HEK293 (cell line): Measurements from ENCODE around the gene NUDT5.

ENCODE experiments used
- CTCF ChIA-PET: fragments of 350-600 bp; formaldehyde crosslinking; extraction: SDS; loops from one replicate; lab custom pipeline; 2021; ENCODE audit warnings: antibody characterized with exemption; lab: Yijun Ruan, JAX
- POLR2A ChIA-PET: fragments of 300-600 bp; formaldehyde crosslinking; extraction: SDS; loops from one replicate; lab custom pipeline; 2020; ENCODE audit warnings: antibody characterized with exemption, inconsistent platforms; lab: Yijun Ruan, JAX
- H3K27ac ChIP-seq: fragments of 200-500 bp; sonication (Bioruptor generic); 2 replicates; pipeline ENCODE4 v1.5.1; 2014; ENCODE audit warnings: low read depth, low read length, control low read depth, inconsistent platforms; ENCODE audit errors: extremely low read depth
- H3K36me3 ChIP-seq, 2 experiments: fragments of 200-500 bp in 1 of 2; sonication (Bioruptor generic) in 1 of 2; 1 replicate in 1 of 2; 2 replicates in 1 of 2; pipeline ENCODE4 v1.5.1; 2014 to 2017; ENCODE audit warnings: inconsistent platforms in 2 of 2, low read length in 2 of 2; ENCODE audit not compliant: control insufficient read depth in 2 of 2, insufficient read depth in 1 of 2
- H3K4me1 ChIP-seq: fragments of 200-500 bp; sonication (Bioruptor generic); 2 replicates; pipeline ENCODE4 v1.5.1; 2014; ENCODE audit warnings: mild to moderate bottlenecking, low read length, inconsistent platforms; ENCODE audit not compliant: control insufficient read depth, insufficient read depth
- H3K4me3 ChIP-seq: 2 replicates; pipeline ENCODE4 v1.5.1; 2011; ENCODE audit warnings: low read depth, mild to moderate bottlenecking, control low read depth, low read length, moderate library complexity
- H3K9me3 ChIP-seq: fragments of 200-500 bp; sonication (Bioruptor generic); 2 replicates; pipeline ENCODE4 v1.5.1; 2014; ENCODE audit warnings: low read depth, low read length, inconsistent platforms; ENCODE audit not compliant: control insufficient read depth, insufficient read depth
- AEBP2 ChIP-seq: fragments of 450-650 bp; formaldehyde crosslinking; IDR thresholded peaks from 2 replicates; pipeline ENCODE4 v1.5.1; 2016; ENCODE audit warnings: missing biosample characterization, missing genetic modification characterization, borderline replicate concordance
- ATF2 ChIP-seq: fragments of 450-650 bp; formaldehyde crosslinking; IDR thresholded peaks from 2 replicates; pipeline ENCODE4 v1.5.1; 2016; ENCODE audit warnings: missing biosample characterization, missing genetic modification characterization, low read depth
- FEZF1 ChIP-seq: fragments of 450-650 bp; formaldehyde crosslinking; IDR thresholded peaks from 2 replicates; pipeline ENCODE4 v1.5.1; 2016; ENCODE audit warnings: missing biosample characterization, missing genetic modification characterization
- HOXC10 ChIP-seq: sonication (generic); formaldehyde crosslinking; IDR thresholded peaks from 2 replicates; pipeline ENCODE4 v1.8.1; 2023; ENCODE audit warnings: mild to moderate bottlenecking, missing genetic modification reagents
- HOXD13 ChIP-seq: sonication (generic); formaldehyde crosslinking; IDR thresholded peaks from 2 replicates; pipeline ENCODE4 v1.8.0; 2022; ENCODE audit warnings: missing genetic modification reagents, borderline replicate concordance
- MEIS1 ChIP-seq: sonication (generic); formaldehyde crosslinking; IDR thresholded peaks from 2 replicates; pipeline ENCODE4 v1.8.1; 2022; ENCODE audit warnings: missing genetic modification reagents, mild to moderate bottlenecking, borderline replicate concordance
- OSR2 ChIP-seq: fragments of 450-650 bp; formaldehyde crosslinking; IDR thresholded peaks from 2 replicates; pipeline ENCODE4 v1.5.1; 2016; ENCODE audit warnings: missing biosample characterization, missing genetic modification characterization
- PRDM1 ChIP-seq: fragments of 450-650 bp; formaldehyde crosslinking; IDR thresholded peaks from 2 replicates; pipeline ENCODE4; 2016; ENCODE audit warnings: missing biosample characterization, missing genetic modification characterization
- SALL2 ChIP-seq: fragments of 450-650 bp; formaldehyde crosslinking; IDR thresholded peaks from 2 replicates; pipeline ENCODE4 v1.5.0; 2017; ENCODE audit warnings: missing biosample characterization, mild to moderate bottlenecking, missing genetic modification characterization, borderline replicate concordance
- SP7 ChIP-seq: fragments of 450-650 bp; formaldehyde crosslinking; IDR thresholded peaks from 2 replicates; pipeline ENCODE4 v1.5.1; 2016; ENCODE audit warnings: missing biosample characterization, missing genetic modification characterization
- TCF7L2 ChIP-seq: IDR thresholded peaks from 2 replicates; pipeline ENCODE4 v1.6.1; 2011; ENCODE audit warnings: low read depth, mild to moderate bottlenecking, inconsistent platforms, low read length, moderate library complexity, borderline replicate concordance
- ZBTB21 ChIP-seq: fragments of 450-650 bp; formaldehyde crosslinking; IDR thresholded peaks from 2 replicates; pipeline ENCODE4 v1.5.1; 2017; ENCODE audit warnings: missing biosample characterization, missing genetic modification characterization
- ZBTB44 ChIP-seq: fragments of 450-650 bp; IDR thresholded peaks from 2 replicates; pipeline ENCODE4 v1.5.1; 2018; ENCODE audit warnings: missing biosample characterization, mild to moderate bottlenecking, missing genetic modification characterization
- ZBTB7A ChIP-seq: fragments of 450-650 bp; formaldehyde crosslinking; IDR thresholded peaks from 2 replicates; pipeline ENCODE4 v1.5.1; 2016; ENCODE audit warnings: low read depth, missing biosample characterization, missing genetic modification characterization
- ZFP69B ChIP-seq: fragments of 450-650 bp; formaldehyde crosslinking; IDR thresholded peaks from 2 replicates; pipeline ENCODE4 v1.5.1; 2016; ENCODE audit warnings: missing biosample characterization, missing genetic modification characterization
- ZNF24 ChIP-seq: fragments of 450-650 bp; formaldehyde crosslinking; IDR thresholded peaks from 2 replicates; pipeline ENCODE4 v1.5.1; 2016; ENCODE audit warnings: missing biosample characterization, missing genetic modification characterization
- ZNF26 ChIP-seq: fragments of 450-650 bp; formaldehyde crosslinking; IDR thresholded peaks from 2 replicates; pipeline ENCODE4 v1.5.1; 2016; ENCODE audit warnings: missing biosample characterization, missing genetic modification characterization
- ZNF280C ChIP-seq: fragments of 450-650 bp; formaldehyde crosslinking; IDR thresholded peaks from 2 replicates; pipeline ENCODE4 v1.5.1; 2016; ENCODE audit warnings: missing biosample characterization, missing genetic modification characterization
- ZNF354C ChIP-seq: fragments of 450-650 bp; formaldehyde crosslinking; IDR thresholded peaks from 2 replicates; pipeline ENCODE4 v1.5.1; 2016; ENCODE audit warnings: missing biosample characterization, missing genetic modification characterization, low read depth, borderline replicate concordance
- ZNF366 ChIP-seq: fragments of 450-650 bp; formaldehyde crosslinking; conservative IDR thresholded peaks from 2 replicates; pipeline ENCODE4 v1.5.1; 2016; ENCODE audit warnings: missing biosample characterization, missing genetic modification characterization
- ZNF549 ChIP-seq: fragments of 450-650 bp; IDR thresholded peaks from 2 replicates; pipeline ENCODE4 v1.5.1; 2018; ENCODE audit warnings: missing biosample characterization, missing genetic modification characterization, mild to moderate bottlenecking, inconsistent platforms, moderate library complexity
- ZNF560 ChIP-seq: fragments of 450-650 bp; formaldehyde crosslinking; IDR thresholded peaks from 2 replicates; pipeline ENCODE4 v1.5.1; 2017; ENCODE audit warnings: missing biosample characterization, missing genetic modification characterization, borderline replicate concordance
- ZNF561 ChIP-seq: fragments of 450-650 bp; IDR thresholded peaks from 2 replicates; pipeline ENCODE4 v1.5.1; 2018; ENCODE audit warnings: missing biosample characterization, missing genetic modification characterization, borderline replicate concordance
- ZNF600 ChIP-seq: fragments of 450-650 bp; formaldehyde crosslinking; IDR thresholded peaks from 2 replicates; pipeline ENCODE4 v1.5.1; 2016; ENCODE audit warnings: missing biosample characterization, missing genetic modification characterization
- ZNF660 ChIP-seq: fragments of 450-650 bp; IDR thresholded peaks from 2 replicates; pipeline ENCODE4 v1.5.1; 2018; ENCODE audit warnings: missing biosample characterization, mild to moderate bottlenecking, missing genetic modification characterization
- ZNF677 ChIP-seq: fragments of 450-650 bp; IDR thresholded peaks from 2 replicates; pipeline ENCODE4 v1.5.0; 2018; ENCODE audit warnings: missing biosample characterization, mild to moderate bottlenecking, missing genetic modification characterization, moderate library complexity
- ZNF776 ChIP-seq: fragments of 450-650 bp; formaldehyde crosslinking; IDR thresholded peaks from 2 replicates; pipeline ENCODE4 v1.5.0; 2017; ENCODE audit warnings: missing biosample characterization, missing genetic modification characterization, borderline replicate concordance
- ZNF837 ChIP-seq: fragments of 450-650 bp; formaldehyde crosslinking; IDR thresholded peaks from 2 replicates; pipeline ENCODE4 v1.5.1; 2016; ENCODE audit warnings: missing biosample characterization, missing genetic modification characterization
- ZNF843 ChIP-seq: fragments of 450-650 bp; formaldehyde crosslinking; IDR thresholded peaks from 2 replicates; pipeline ENCODE4 v1.5.1; 2016; ENCODE audit warnings: missing biosample characterization, missing genetic modification characterization

Gene NUDT5

GRCh38 chr10:12194752-12195271 lies 879 bp downstream of the NUDT5 start (continued):
- no peak for TF ChIP-seq HOXC10
- no peak for TF ChIP-seq ZNF776 (tag by site-specific recombination)
- TF ChIP-seq ZNF837 (tag by site-specific recombination), result no peak
- TF ChIP-seq ZNF561 (tag by site-specific recombination), result 0 out of 2 replicates have a peak, but pooled peaks have one; percentile 47
- TF ChIP-seq ZNF560 (tag by site-specific recombination), result no peak
- peak; percentile 43 for TF ChIP-seq ZNF660
- no peak for TF ChIP-seq ZNF26 (tag by site-specific recombination)
- no peak for TF ChIP-seq AEBP2
- TF ChIP-seq HOXD13, result no peak
- TF ChIP-seq SALL2 (tag by site-specific recombination), result no peak
- TF ChIP-seq ZNF677 (tag by site-specific recombination), result no peak
- no peak for TF ChIP-seq MEIS1 (CRISPR knock-in tag)
- TF ChIP-seq, all 188 proteins: peak for 12

- Histone ChIP-seq H3K9me3 (no peaks in the 10 kb centered on the region), H3K36me3 (peaks cover 0 to 16% of the 10 kb centered on the region in 2 experiments; a peak in 2 of 3 replicates), H3K27ac (no peak overlapping the region), H3K4me1 (peaks cover 13% of the 10 kb centered on the region; the same call in 1 of the 2 replicates), H3K4me3 (no peak overlapping the region)
- CTCF ChIA-PET, result interaction anchor here (1.1 kb wide), 1 partner anchor 21 kb away, joined by 4 read pairs; no protein-coding TSS in a partner anchor
- POLR2A ChIA-PET, result no interaction called here
- TF ChIP-seq ZBTB21 (tag by site-specific recombination) (no peak), ZBTB44 (peak; percentile 54; the same call in 1 of the 2 replicates), ZBTB7A (tag by site-specific recombination) (no peak), ATF2 (tag by site-specific recombination) (peak; percentile 72; the same call in 1 of the 2 replicates), ZNF600 (peak; percentile 69), ZNF549 (tag by site-specific recombination) (no peak), SP7 (tag by site-specific recombination) (peak; percentile 38; the same call in 1 of the 2 replicates), ZNF280C (no peak), ZNF354C (tag by site-specific recombination) (no peak), ZNF843 (tag by site-specific recombination) (no peak), FEZF1 (tag by site-specific recombination) (peak; percentile 7; the same call in 1 of the 2 replicates), PRDM1 (tag by site-specific recombination) (peak; percentile 86), ZFP69B (tag by site-specific recombination) (no peak), ZNF660 (no peak), OSR2 (tag by site-specific recombination) (peak; percentile 60; the same call in 1 of the 2 replicates), TCF7L2 (no peak), ZNF366 (peak; percentile 51; the same call in 1 of the 2 replicates), ZNF24 (tag by site-specific recombination) (peak; percentile 68; the same call in 1 of the 2 replicates)
These were observed 2.5 kb downstream of the NUDT5 start for GRCh38 chr10:12193193-12193592.
